Adrenal gland (tissue), 12 donors: ENCODE data around the gene TFE3. TPM values are rescaled to one million over a fixed set of nuclear protein-coding genes. Genes with fewer than 3 reads are reported as not detected.

Experiments used
- DNase-seq, 7 donors: peaks; one replicate each; pipeline ENCODE4 v3.0.0-alpha.2; 2019 to 2020
- H3K27ac ChIP-seq, 5 donors: fragments of 200-600 bp; sonication (generic) in 4 of 5; 1 replicate in 3 of 5; 2 replicates in 2 of 5; pipeline versions ENCODE4 v1.5.1 to v1.8.0; 2016 to 2020; ENCODE audit warnings: mild to moderate bottlenecking in 1 of 5
- H3K27me3 ChIP-seq: fragments of 200-600 bp; 2 replicates; pipeline ENCODE4 v1.8.0; 2021
- H3K36me3 ChIP-seq, 2 donors: fragments of 200-600 bp; replicated peaks in 1 of 2; 1 replicate in 1 of 2; 2 replicates in 1 of 2; pipeline versions ENCODE4 v1.5.1 to v1.8.0; 2018 to 2022
- H3K4me1 ChIP-seq, 2 donors: fragments of 200-600 bp; replicated peaks in 1 of 2; 1 replicate in 1 of 2; 2 replicates in 1 of 2; pipeline versions ENCODE4 v1.5.1 to v1.8.0; 2018 to 2021
- H3K4me3 ChIP-seq, 4 donors: fragments of 200-600 bp; sonication (generic) in 3 of 4; one replicate each; pipeline ENCODE4 v1.5.1; 2016 to 2018
- H3K9me3 ChIP-seq, 3 donors: fragments of 200-600 bp; sonication (generic) in 1 of 3; replicated peaks in 1 of 3; 1 replicate in 2 of 3; 2 replicates in 1 of 3; pipeline versions ENCODE4 v1.5.1 to v1.8.0; 2016 to 2021
- POLR2A ChIP-seq, 2 donors: fragments of 450-650 bp; IDR thresholded peaks; one replicate each; pipeline ENCODE4 v1.6.1; 2017; ENCODE audit warnings: antibody characterized with exemption in 2 of 2, mild to moderate bottlenecking in 2 of 2, moderate library complexity in 1 of 2
- WGBS, 4 donors: extraction: QIAGEN DNeasy Blood & Tissue Kit in 2 of 4; methylation state at CpG; one replicate each; pipeline versions ENCODE4 v1.1.5 to v1.1.7; 2013 to 2017; 5-methylcytosine and 5-hydroxymethylcytosine counted together
- intact Hi-C, 2 donors: fragments of 100-400 bp; cut with DNase I; formaldehyde crosslinking; loops; one replicate each; pipeline versions ENCODE4 v1.14.1 to v1.15.0; 2022 to 2023
- polyA plus RNA-seq, 3 donors: library from polyadenylated mRNA; stranded (reverse); fragments of 200-250 nt in 2 of 3; fragments of 350-450 nt in 1 of 3; fragmentation: Illumina TruSeq in 1 of 3; extraction: RNeasy Lipid Tissue Mini Kit (QIAGEN cat#74804) in 1 of 3; gene quantifications; one replicate each; pipeline ENCODE4 v1.2.3, GENCODE V29; 2013 to 2014
- total RNA-seq, 9 donors: library from RNA; depleted of rRNA in 4 of 9; stranded (reverse); fragments of >200 nt in 4 of 9; fragments of 120-200 nt in 1 of 9; fragmentation: NEBNext Ultra II Directional in 1 of 9; extraction: Animal tissue kit (Norgen Biotek cat#: 25700) in 1 of 9; gene quantifications; one replicate each; pipeline versions ENCODE4 v1.1.0 to v1.2.4, GENCODE V29; 2013 to 2023
- TF ChIP-seq, protein P1 (sequence below), 6 experiments: fragments of 450-650 bp in 4 of 6; fragments of 200-600 bp in 2 of 6; sonication (generic) in 1 of 6; IDR thresholded peaks; 1 replicate in 5 of 6; 2 replicates in 1 of 6; pipeline versions ENCODE4 v1.5.1 to v1.8.0; 2016 to 2021; ENCODE audit warnings: antibody characterized with exemption in 6 of 6, mild to moderate bottlenecking in 2 of 6, moderate library complexity in 1 of 6
- donor health status: healthy with polysubstance abuse.
- donor health status: Bipolar disorder and iron deficiency.
- donor health status: DM: yes; HTN: yes; CAD: no.
- donor health status: DM: no; HTN: no; CAD: no.
- donor health status: DM: no; HTN: no; CAD: no.
- donor health status: DM: yes; HTN: yes; CAD: no.

Gene TFE3
- total and polyA plus RNA-seq, 12 donors: 32.7 to 168 (median 88.4) TPM

DNA sequence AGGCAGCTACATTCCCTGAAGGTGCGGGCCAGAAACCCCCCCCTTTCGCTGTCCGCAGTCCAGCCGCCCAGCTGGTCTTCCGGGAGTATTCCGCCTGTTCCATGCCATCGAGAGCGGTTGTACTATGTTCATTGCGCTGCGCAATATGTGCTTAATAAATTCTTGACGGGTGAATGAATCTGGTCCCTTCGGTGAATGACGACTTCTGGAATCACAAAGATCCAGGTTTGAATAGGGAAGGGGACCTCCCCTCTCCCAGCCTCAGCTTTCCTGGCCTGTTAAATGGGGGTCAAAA, 777 bp upstream of the TFE3 start:
- WGBS, 4 donors: 19 to 65% (median 39%) methylated on average over 5 to 13 of the region's 13 CpGs

GRCh38 chrX:49042581-49043219, 457 bp downstream of the TFE3 start:
- 0 to 48% (median 14%) methylated on average over 2 to 29 of the region's 29 CpGs for WGBS, 4 donors
- H3K4me1 ChIP-seq: peaks cover 9% of the 10 kb centered on the region in 2 donors
- intact Hi-C loops: loop anchor here in 1 of 2 donors (10.0 kb wide), 1 partner anchor 68 kb away; the partner anchor contains the start of gene KCND1
- H3K36me3 ChIP-seq: peaks cover 0 to 18% of the 10 kb centered on the region in 2 donors
- no peaks in the 10 kb centered on the region for H3K27me3 ChIP-seq
- H3K9me3 ChIP-seq: no peaks in the 10 kb centered on the region
- TF ChIP-seq, protein P1, sequence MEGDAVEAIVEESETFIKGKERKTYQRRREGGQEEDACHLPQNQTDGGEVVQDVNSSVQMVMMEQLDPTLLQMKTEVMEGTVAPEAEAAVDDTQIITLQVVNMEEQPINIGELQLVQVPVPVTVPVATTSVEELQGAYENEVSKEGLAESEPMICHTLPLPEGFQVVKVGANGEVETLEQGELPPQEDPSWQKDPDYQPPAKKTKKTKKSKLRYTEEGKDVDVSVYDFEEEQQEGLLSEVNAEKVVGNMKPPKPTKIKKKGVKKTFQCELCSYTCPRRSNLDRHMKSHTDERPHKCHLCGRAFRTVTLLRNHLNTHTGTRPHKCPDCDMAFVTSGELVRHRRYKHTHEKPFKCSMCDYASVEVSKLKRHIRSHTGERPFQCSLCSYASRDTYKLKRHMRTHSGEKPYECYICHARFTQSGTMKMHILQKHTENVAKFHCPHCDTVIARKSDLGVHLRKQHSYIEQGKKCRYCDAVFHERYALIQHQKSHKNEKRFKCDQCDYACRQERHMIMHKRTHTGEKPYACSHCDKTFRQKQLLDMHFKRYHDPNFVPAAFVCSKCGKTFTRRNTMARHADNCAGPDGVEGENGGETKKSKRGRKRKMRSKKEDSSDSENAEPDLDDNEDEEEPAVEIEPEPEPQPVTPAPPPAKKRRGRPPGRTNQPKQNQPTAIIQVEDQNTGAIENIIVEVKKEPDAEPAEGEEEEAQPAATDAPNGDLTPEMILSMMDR (IDR thresholded peaks at IDR 0.05): no peak
- TF ChIP-seq POLR2A (IDR thresholded peaks at IDR 0.05): no peak
- peak overlapping the region; percentile 59 to 99 (median 96) for H3K27ac ChIP-seq
- DNase-seq: peak in 2 of 7 donors; percentile 27 to 58
- peak overlapping the region; percentile 54 to 82 (median 58) for H3K4me3 ChIP-seq

More for the DNA sequence above, 777 bp upstream of the TFE3 start:
- Histone ChIP-seq H3K27me3 (no peaks in the 10 kb centered on the region), H3K4me3 (no peak overlapping the region), H3K4me1 (peaks cover 8% of the 10 kb centered on the region in 2 donors), H3K9me3 (no peaks in the 10 kb centered on the region), H3K36me3 (peaks cover 0 to 6% of the 10 kb centered on the region in 2 donors), H3K27ac (peak overlapping the region in 2 of 5 donors; percentile 71 to 77)
- intact Hi-C loops: loop anchor here in 1 of 2 donors (10.0 kb wide), 1 partner anchor 69 kb away; the partner anchor contains the start of gene KCND1
- no peak for DNase-seq
- TF ChIP-seq POLR2A (IDR thresholded peaks at IDR 0.05): peak in 1 of 2 donors; percentile 27
- TF ChIP-seq, protein P1 (IDR thresholded peaks at IDR 0.05): peak in 1 of 6 experiments; percentile 4

DNA sequence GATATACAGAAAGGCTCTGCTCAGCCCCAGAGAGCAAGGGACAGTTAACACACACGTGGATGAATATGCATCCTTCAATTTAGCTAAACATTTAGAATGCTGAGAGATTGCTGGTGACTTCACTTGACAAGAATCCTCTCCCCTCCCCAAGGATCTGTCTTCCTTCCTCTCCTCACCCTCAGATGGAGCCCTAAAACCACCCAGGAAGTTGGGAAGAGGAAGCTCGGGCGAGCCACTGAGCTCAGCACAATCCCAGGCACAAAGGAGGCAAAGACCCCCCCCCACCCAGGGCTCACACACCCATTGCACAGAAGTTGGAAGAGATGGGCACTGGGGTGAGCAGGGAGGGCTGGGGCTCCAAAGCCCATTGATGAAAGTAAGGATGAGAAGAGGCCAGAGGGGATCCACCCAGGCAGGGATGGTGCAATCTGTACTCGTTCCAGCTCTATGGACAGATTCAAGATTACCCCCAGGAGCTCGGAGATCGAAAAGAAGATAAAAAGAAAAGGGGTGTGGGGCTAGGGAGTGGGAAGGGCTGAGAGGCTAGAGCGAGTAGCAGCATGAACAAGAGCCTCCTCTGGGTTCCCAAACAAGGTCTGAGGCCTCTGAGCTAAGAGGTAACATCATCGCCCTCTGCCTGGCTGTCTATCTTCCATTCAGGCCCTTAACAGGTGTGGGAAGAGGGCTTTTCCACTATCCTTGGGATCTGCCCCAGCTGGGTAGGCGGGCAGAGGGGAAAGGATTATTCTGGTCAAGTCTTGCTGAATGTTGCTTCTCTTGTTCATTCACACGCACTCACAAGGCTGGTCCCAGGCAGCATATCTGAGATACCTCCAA, 1.2 kb downstream of the TFE3 start:
- 0 to 26% (median 12%) methylated on average over 6 to 10 of the region's 10 CpGs for WGBS, 4 donors

More for the DNA sequence above, 1.2 kb downstream of the TFE3 start:
- H3K27ac ChIP-seq: peak overlapping the region; percentile 85 to 99 (median 96)
- peak in 3 of 7 donors; percentile 29 to 37 (median 35) for DNase-seq
- intact Hi-C loops: loop anchor here in 1 of 2 donors (10.0 kb wide), 1 partner anchor 67 kb away; the partner anchor contains the start of gene KCND1
- peak in 1 of 2 donors; percentile 41 for TF ChIP-seq POLR2A (IDR thresholded peaks at IDR 0.05)
- TF ChIP-seq, protein P1 (IDR thresholded peaks at IDR 0.05): no peak
- peaks cover 0 to 26% of the 10 kb centered on the region in 2 donors for H3K36me3 ChIP-seq
- no peaks in the 10 kb centered on the region for H3K9me3 ChIP-seq
- H3K27me3 ChIP-seq: no peaks in the 10 kb centered on the region
- H3K4me3 ChIP-seq: peak overlapping the region in 3 of 4 donors; percentile 54 to 82 (median 56)
- H3K4me1 ChIP-seq: peaks cover 9% of the 10 kb centered on the region in 2 donors
